GM23248 (cell line): ENCODE results near the gene AHI1. TPM values are rescaled to one million over a fixed set of nuclear protein-coding genes. Genes with fewer than 3 reads are reported as not detected.
A peak's percentile ranks its signal among the peaks of the same experiment; 100 is the strongest.

ENCODE experiments used
- DNase-seq: peaks from one replicate; pipeline ENCODE4 v3.0.0-alpha.2; 2015
- H2AFZ ChIP-seq: fragments of 200-600 bp; sonication (generic); 2 replicates; pipeline ENCODE4 v1.6.1; 2016; ENCODE audit warnings: antibody characterized with exemption
- H3F3A ChIP-seq: fragments of 200-600 bp; sonication (generic); 2 replicates; pipeline ENCODE4 v1.6.1; 2016; ENCODE audit warnings: mild to moderate bottlenecking, antibody characterized with exemption, mixed run types; ENCODE audit not compliant: insufficient read depth
- H3K27ac ChIP-seq: fragments of 200-600 bp; sonication (generic); 2 replicates; pipeline ENCODE4 v1.5.1; 2016; ENCODE audit warnings: mild to moderate bottlenecking
- H3K27me3 ChIP-seq: fragments of 200-600 bp; sonication (generic); replicated peaks from 2 replicates; pipeline ENCODE4 v1.6.1; 2016; ENCODE audit warnings: mild to moderate bottlenecking; ENCODE audit not compliant: insufficient read depth
- H3K36me3 ChIP-seq: fragments of 200-600 bp; sonication (generic); 2 replicates; pipeline ENCODE4 v1.6.1; 2016; ENCODE audit warnings: low read depth, mild to moderate bottlenecking
- H3K4me1 ChIP-seq: fragments of 200-600 bp; sonication (generic); 2 replicates; pipeline ENCODE4 v1.6.1; 2016; ENCODE audit warnings: mild to moderate bottlenecking; ENCODE audit not compliant: insufficient read depth
- H3K4me2 ChIP-seq: fragments of 200-600 bp; sonication (generic); one replicate; pipeline ENCODE4 v1.6.1; 2016; ENCODE audit warnings: mild to moderate bottlenecking; ENCODE audit not compliant: unreplicated experiment
- H3K4me3 ChIP-seq: fragments of 200-600 bp; sonication (generic); 2 replicates; pipeline ENCODE4 v1.5.1; 2016; ENCODE audit warnings: mild to moderate bottlenecking
- H3K79me2 ChIP-seq: fragments of 200-600 bp; sonication (generic); 2 replicates; pipeline ENCODE4 v1.6.1; 2016; ENCODE audit warnings: mild to moderate bottlenecking; ENCODE audit not compliant: insufficient read depth
- H3K9ac ChIP-seq: fragments of 200-600 bp; sonication (generic); 2 replicates; pipeline ENCODE4 v1.6.1; 2016; ENCODE audit warnings: mild to moderate bottlenecking
- H3K9me2 ChIP-seq: fragments of 200-600 bp; sonication (generic); 2 replicates; pipeline ENCODE4 v1.6.1; 2016; ENCODE audit warnings: mixed run types, mild to moderate bottlenecking, moderate library complexity; ENCODE audit not compliant: insufficient read depth
- H3K9me3 ChIP-seq: fragments of 200-600 bp; sonication (generic); one replicate; pipeline ENCODE4 v1.6.1; 2017; ENCODE audit warnings: low read depth
- H4K20me1 ChIP-seq: fragments of 200-600 bp; sonication (generic); 2 replicates; pipeline ENCODE4 v1.6.0; 2016; ENCODE audit not compliant: insufficient read depth
- EZH2 ChIP-seq: fragments of 200-600 bp; sonication (generic); IDR thresholded peaks from 2 replicates; pipeline ENCODE4 v1.6.1; 2018; ENCODE audit warnings: antibody characterized with exemption, mild to moderate bottlenecking; ENCODE audit not compliant: insufficient read depth, poor library complexity, severe bottlenecking
- EZH2phosphoT487 ChIP-seq: fragments of 200-600 bp; sonication (generic); IDR thresholded peaks from 2 replicates; pipeline ENCODE4 v1.6.1; 2018; ENCODE audit warnings: antibody characterized with exemption, moderate library complexity, mild to moderate bottlenecking, low read depth; ENCODE audit not compliant: insufficient read depth
- WGBS, 2 experiments: methylation state at CpG; one replicate each; pipeline ENCODE4 v1.1.6; 2015 to 2017; ENCODE audit warnings: low lambda C conversion rate in 2 of 2, low coverage in 1 of 2; ENCODE audit errors: missing lambda C conversion rate in 2 of 2; 5-methylcytosine and 5-hydroxymethylcytosine counted together
- in situ Hi-C: fragments of 300-500 bp; cut with MboI; formaldehyde crosslinking; loops from 2 replicates; pipeline ENCODE4 v1.15.0; 2020
- polyA plus RNA-seq: library from polyadenylated mRNA; unstranded; fragments of >200 nt; fragmentation: Nextera tagmentation; extraction: Ambion mirVana; gene quantifications from 2 replicates; pipeline ENCODE4 v1.2.1, GENCODE V29; 2016
- total RNA-seq: library from RNA; depleted of rRNA; stranded (reverse); fragments of >200 nt; shearing (Covaris generic); gene quantifications from 2 replicates; pipeline ENCODE4 v1.2.3, GENCODE V29; 2014

Gene AHI1
- total and polyA plus RNA-seq, 2 experiments from 2014 or later: 11.1 to 25.9 TPM

- H3K36me3 ChIP-seq: no peaks in the 10 kb centered on the region
- peaks cover 26% of the 10 kb centered on the region for H3K4me1 ChIP-seq
- H3K27me3 ChIP-seq: no peaks in the 10 kb centered on the region
- TF ChIP-seq EZH2phosphoT487 (no peak), EZH2 (no peak)
- no peaks in the 10 kb centered on the region for H4K20me1 ChIP-seq
- H3F3A ChIP-seq: peaks cover 14% of the 10 kb centered on the region; the same call in 1 of the 2 replicates
- no peaks in the 10 kb centered on the region for H3K79me2 ChIP-seq
- H3K9ac ChIP-seq: no peak overlapping the region
- H2AFZ ChIP-seq: no peak overlapping the region
- peak; percentile 39 for DNase-seq
- in situ Hi-C loops: loop anchor here (10.0 to 25.0 kb wide), 2 partner anchors 405 to 693 kb away; no protein-coding TSS in a partner anchor
- H3K27ac ChIP-seq: no peak overlapping the region
- WGBS, 2 experiments: 86 to 95% methylated on average over 2 of the region's 2 CpGs
- H3K9me2 ChIP-seq: no peaks in the 10 kb centered on the region
- no peak overlapping the region for H3K4me3 ChIP-seq
- H3K4me2 ChIP-seq: no peak overlapping the region
- H3K9me3 ChIP-seq: no peaks in the 10 kb centered on the region
These were observed 34.5 kb upstream of the AHI1 start for GRCh38 chr6:135531954-135532490.

GRCh38 chr6:135530113-135530512, 32.6 kb upstream of the AHI1 start:
- in situ Hi-C loops: loop anchor here (10.0 to 25.0 kb wide), 2 partner anchors 407 to 695 kb away; no protein-coding TSS in a partner anchor
- Histone ChIP-seq H3K36me3 (no peaks in the 10 kb centered on the region), H2AFZ (no peak overlapping the region), H3K9me3 (no peaks in the 10 kb centered on the region), H3F3A (no peaks in the 10 kb centered on the region), H3K27ac (no peak overlapping the region), H3K4me1 (peaks cover 8% of the 10 kb centered on the region), H3K27me3 (no peaks in the 10 kb centered on the region), H3K9me2 (no peaks in the 10 kb centered on the region), H3K79me2 (no peaks in the 10 kb centered on the region), H4K20me1 (no peaks in the 10 kb centered on the region), H3K4me3 (no peak overlapping the region), H3K9ac (no peak overlapping the region), H3K4me2 (no peak overlapping the region)
- TF ChIP-seq EZH2phosphoT487: no peak
- TF ChIP-seq EZH2: no peak
- 94 to 95% methylated on average over 1 of the region's 1 CpG for WGBS, 2 experiments
- no peak for DNase-seq

- Histone ChIP-seq H3F3A (no peaks in the 10 kb centered on the region), H3K27me3 (no peaks in the 10 kb centered on the region), H3K9me3 (no peaks in the 10 kb centered on the region), H3K9ac (no peak overlapping the region), H3K79me2 (no peaks in the 10 kb centered on the region), H4K20me1 (no peaks in the 10 kb centered on the region), H2AFZ (no peak overlapping the region), H3K4me2 (no peak overlapping the region), H3K9me2 (no peaks in the 10 kb centered on the region), H3K36me3 (no peaks in the 10 kb centered on the region), H3K4me3 (no peak overlapping the region), H3K4me1 (no peaks in the 10 kb centered on the region), H3K27ac (no peak overlapping the region)
- in situ Hi-C loops: loop anchor here (25.0 kb wide), 1 partner anchor 409 kb away; no protein-coding TSS in a partner anchor
- no peak for DNase-seq
- TF ChIP-seq EZH2phosphoT487: no peak
- TF ChIP-seq EZH2: no peak
These were observed 30.4 kb upstream of the AHI1 start for GRCh38 chr6:135527960-135528249.

- H3K4me1 ChIP-seq: no peaks in the 10 kb centered on the region
- H3K79me2 ChIP-seq: no peaks in the 10 kb centered on the region
- H3K9me3 ChIP-seq: no peaks in the 10 kb centered on the region
- no peaks in the 10 kb centered on the region for H3F3A ChIP-seq
- in situ Hi-C loops: loop anchor here (25.0 kb wide), 1 partner anchor 410 kb away; no protein-coding TSS in a partner anchor
- H3K36me3 ChIP-seq: no peaks in the 10 kb centered on the region
- no peak overlapping the region for H3K9ac ChIP-seq
- H4K20me1 ChIP-seq: no peaks in the 10 kb centered on the region
- no peak overlapping the region for H2AFZ ChIP-seq
- no peaks in the 10 kb centered on the region for H3K27me3 ChIP-seq
- TF ChIP-seq EZH2 (no peak), EZH2phosphoT487 (no peak)
- WGBS, 2 experiments: 81 to 84% methylated on average over 6 of the region's 6 CpGs
- no peak overlapping the region for H3K4me2 ChIP-seq
- no peaks in the 10 kb centered on the region for H3K9me2 ChIP-seq
- no peak for DNase-seq
- H3K27ac ChIP-seq: no peak overlapping the region
- H3K4me3 ChIP-seq: no peak overlapping the region
These were observed 29.8 kb upstream of the AHI1 start for GRCh38 chr6:135527116-135527959.
